Nephron (organoid): ENCODE data around the gene RGS12.

Source experiments
- H3K27ac Mint-ChIP-seq, 3 experiments: 2 replicates each; pipeline ENCODE4 v1.8.0; 2020; ENCODE audit warnings: mixed read lengths in 3 of 3, mild to moderate bottlenecking in 2 of 3, moderate library complexity in 1 of 3
- H3K27me3 Mint-ChIP-seq: 2 replicates; pipeline ENCODE4 v1.8.0; 2021; ENCODE audit warnings: low read depth, mild to moderate bottlenecking, moderate library complexity, mixed read lengths
- H3K36me3 Mint-ChIP-seq: 2 replicates; pipeline ENCODE4 v1.8.0; 2020; ENCODE audit warnings: low read depth, mixed read lengths
- H3K4me1 Mint-ChIP-seq: 2 replicates; pipeline ENCODE4 v1.8.0; 2020; ENCODE audit warnings: mixed read lengths
- H3K4me3 Mint-ChIP-seq, 3 experiments: 2 replicates each; pipeline ENCODE4 v1.8.0; 2020; ENCODE audit warnings: mild to moderate bottlenecking in 3 of 3, mixed read lengths in 3 of 3, moderate library complexity in 2 of 3
- H3K9me3 Mint-ChIP-seq: 2 replicates; pipeline ENCODE4 v1.8.0; 2020; ENCODE audit warnings: mixed read lengths
- TF ChIP-seq, protein P1 (sequence below), 3 experiments: fragments of 200-600 bp; sonication (generic); IDR thresholded peaks; one replicate each; pipeline ENCODE4 v1.5.0; 2021; ENCODE audit warnings: antibody characterized with exemption in 3 of 3; ENCODE audit not compliant: unreplicated experiment in 3 of 3

Gene RGS12

DNA sequence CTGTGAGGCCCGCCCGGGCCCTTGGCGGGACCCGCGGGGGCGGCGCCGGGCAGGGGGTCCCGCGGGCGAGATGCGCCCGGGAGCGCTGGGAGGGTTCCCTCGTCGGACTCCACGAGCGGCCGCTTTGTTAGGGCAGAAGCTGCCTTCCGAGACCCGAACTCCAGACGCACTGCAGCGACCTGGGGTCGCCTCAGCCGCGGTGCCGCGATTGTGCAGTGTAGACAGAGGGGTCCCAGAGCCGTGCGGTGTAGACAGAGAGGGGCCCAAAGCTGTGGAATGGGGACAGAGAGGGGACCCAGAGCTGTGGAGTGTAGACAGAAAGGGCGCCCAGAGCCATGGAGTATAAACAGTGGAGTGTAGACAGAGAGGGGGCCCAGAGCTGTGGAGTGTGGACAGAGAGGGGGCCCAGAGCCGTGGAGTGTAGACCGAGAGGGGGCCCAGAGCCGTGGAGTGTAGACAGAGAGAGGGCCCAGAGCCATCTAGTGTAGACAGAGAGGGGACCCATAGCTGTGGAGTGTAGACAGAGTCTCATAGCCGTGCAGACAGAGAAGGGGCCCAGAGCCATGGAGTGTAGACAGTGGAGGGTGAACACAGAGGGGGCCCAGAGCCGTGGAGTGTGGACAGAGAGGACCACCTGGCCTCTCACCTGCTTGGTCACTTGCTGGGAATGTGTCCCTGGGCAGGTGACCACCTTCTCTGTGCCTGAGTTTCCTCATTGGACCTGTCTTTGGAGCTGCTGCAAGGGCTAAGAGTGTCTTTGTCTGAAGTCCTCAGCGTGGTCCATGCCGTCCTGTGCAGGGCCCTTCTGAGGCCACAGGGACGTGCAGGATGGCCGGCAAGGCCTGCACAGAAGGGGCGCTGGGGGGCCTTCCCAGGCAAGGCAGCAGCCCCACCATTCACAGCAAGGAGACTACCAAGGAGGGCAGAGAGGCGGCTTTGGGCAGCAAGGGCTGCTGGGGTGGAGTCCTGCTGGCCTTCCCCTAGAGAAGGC is 875 bp downstream of the RGS12 start:
- TF ChIP-seq, protein P1, sequence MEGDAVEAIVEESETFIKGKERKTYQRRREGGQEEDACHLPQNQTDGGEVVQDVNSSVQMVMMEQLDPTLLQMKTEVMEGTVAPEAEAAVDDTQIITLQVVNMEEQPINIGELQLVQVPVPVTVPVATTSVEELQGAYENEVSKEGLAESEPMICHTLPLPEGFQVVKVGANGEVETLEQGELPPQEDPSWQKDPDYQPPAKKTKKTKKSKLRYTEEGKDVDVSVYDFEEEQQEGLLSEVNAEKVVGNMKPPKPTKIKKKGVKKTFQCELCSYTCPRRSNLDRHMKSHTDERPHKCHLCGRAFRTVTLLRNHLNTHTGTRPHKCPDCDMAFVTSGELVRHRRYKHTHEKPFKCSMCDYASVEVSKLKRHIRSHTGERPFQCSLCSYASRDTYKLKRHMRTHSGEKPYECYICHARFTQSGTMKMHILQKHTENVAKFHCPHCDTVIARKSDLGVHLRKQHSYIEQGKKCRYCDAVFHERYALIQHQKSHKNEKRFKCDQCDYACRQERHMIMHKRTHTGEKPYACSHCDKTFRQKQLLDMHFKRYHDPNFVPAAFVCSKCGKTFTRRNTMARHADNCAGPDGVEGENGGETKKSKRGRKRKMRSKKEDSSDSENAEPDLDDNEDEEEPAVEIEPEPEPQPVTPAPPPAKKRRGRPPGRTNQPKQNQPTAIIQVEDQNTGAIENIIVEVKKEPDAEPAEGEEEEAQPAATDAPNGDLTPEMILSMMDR (IDR thresholded peaks at IDR 0.05; ENCODE audit: unreplicated experiment in 3 of 3), result no peak
- Mint-ChIP-seq H3K4me3 (peak overlapping the region; percentile 90 to 96 (median 93)), H3K4me1 (peaks cover 22% of the 10 kb centered on the region), H3K27me3 (no peaks in the 10 kb centered on the region), H3K27ac (peak overlapping the region; percentile 25 to 90 (median 89)), H3K9me3 (peaks cover 14% of the 10 kb centered on the region), H3K36me3 (peaks cover 44% of the 10 kb centered on the region)

DNA sequence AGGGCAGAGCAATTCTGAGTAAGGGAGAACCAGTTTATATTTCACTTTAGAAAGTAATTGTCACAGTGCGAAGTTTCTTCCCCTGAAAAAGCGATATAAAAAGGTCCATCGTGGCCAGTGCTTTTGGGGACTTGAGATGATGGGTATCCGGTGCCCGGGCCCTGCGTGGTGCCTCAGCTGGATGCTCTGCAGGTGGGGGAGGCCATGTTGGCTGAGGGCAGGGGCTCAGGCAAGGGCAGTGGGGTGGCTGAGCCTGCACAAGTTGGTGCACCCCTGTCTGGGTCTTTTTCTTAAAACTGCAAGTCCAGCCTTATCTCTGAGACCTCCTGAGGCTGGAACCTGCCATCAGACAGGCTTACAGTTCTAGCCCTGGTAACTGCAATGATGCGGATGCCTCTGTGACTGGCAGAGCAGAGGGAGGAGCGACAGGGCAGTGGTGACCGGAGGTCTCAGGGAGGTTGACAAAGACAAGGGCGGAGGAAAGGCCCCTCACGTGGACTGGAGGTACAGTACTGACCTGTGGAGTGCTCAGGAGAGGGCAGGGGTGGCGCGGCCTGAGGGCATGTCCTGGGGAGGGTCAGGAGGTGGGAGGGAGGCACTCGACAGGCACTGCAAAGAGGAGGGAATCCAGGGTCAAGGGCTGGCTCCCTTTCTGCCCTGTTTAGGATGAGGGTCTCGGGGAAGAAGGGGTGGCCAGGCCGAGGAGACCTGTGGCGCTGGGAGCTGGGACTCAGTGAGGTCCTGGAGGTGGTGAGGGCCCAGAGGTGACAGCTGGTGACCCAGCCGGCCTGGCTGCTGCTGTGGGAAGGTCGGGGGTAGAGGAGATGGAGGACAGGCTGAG is 1.8 kb downstream of the RGS12 start:
- Mint-ChIP-seq H3K27ac (peak overlapping the region; percentile 25 to 90 (median 89)), H3K4me3 (peak overlapping the region; percentile 90 to 96 (median 93)), H3K4me1 (peaks cover 31% of the 10 kb centered on the region), H3K27me3 (no peaks in the 10 kb centered on the region), H3K36me3 (peaks cover 50% of the 10 kb centered on the region), H3K9me3 (peaks cover 19% of the 10 kb centered on the region)
- TF ChIP-seq, protein P1 (IDR thresholded peaks at IDR 0.05; ENCODE audit: unreplicated experiment in 3 of 3), result no peak

DNA sequence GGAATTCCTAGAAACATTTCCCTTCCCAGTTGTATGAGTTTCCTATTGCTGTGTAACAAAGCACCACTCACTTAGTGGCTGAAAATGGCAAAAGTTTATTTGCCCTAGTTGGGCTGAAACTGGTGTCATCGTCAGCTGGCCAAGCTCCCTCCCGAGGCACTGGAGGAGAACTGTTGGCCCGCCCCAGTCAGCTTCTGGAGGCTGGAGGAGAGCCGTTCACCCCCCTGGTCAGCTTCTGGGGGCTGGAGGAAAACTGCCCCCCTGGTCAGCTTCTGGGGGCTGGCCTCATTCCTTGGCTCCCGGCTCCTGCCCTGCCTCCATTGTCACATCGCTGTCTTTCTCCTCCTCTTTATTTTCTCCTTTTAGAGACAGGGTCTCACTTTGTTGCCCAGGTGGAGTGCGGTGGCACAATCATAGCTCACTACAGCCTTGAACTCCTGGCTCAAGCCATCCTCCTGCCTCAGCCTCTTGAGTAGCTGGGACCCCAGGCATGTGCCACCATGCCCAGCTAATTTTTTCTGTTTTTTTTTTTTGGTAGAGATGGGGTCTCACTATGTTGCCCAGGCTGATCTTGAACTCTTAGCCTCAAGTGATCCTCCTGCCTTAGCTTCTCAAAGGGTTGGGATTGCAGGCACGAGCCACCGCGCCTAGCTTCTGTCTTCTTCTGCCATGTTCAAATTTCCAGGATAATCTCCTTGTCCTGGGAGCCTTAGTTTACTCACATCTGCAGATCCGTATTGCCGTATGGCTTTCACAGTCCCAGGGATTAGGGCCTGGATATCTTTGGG is 3.2 kb downstream of the RGS12 start:
- peaks cover 42% of the 10 kb centered on the region for H3K4me1 Mint-ChIP-seq
- H3K9me3 Mint-ChIP-seq, result peaks cover 19% of the 10 kb centered on the region
- peak overlapping the region; percentile 61 to 72 (median 67) for H3K4me3 Mint-ChIP-seq
- H3K36me3 Mint-ChIP-seq, result peaks cover 50% of the 10 kb centered on the region
- no peaks in the 10 kb centered on the region for H3K27me3 Mint-ChIP-seq
- peak overlapping the region in 1 of 3 experiments; percentile 63 for H3K27ac Mint-ChIP-seq
- TF ChIP-seq, protein P1 (IDR thresholded peaks at IDR 0.05; ENCODE audit: unreplicated experiment in 3 of 3), result no peak

DNA sequence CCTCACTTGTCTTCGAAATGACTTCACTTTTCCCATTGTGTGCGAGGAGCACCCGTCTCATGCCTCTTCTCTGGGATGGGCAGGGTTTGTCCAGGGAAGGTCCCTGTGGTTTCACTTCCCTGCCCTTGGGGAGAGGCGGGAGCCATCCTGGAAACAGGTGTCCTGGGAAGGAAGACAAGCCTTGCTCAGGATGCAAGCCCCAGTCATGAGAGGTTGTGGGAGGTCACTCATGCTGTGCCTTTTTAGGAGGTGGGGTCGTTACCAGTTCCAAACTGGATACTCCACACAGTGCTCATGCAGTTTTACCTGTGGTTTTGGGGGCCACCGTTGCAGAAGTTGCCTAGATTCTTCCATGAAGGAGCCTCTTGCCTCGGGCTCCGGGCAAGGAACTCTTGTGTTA is 3.8 kb downstream of the RGS12 start:
- peak overlapping the region; percentile 55 to 65 (median 63) for H3K4me3 Mint-ChIP-seq
- TF ChIP-seq, protein P1 (IDR thresholded peaks at IDR 0.05; ENCODE audit: unreplicated experiment in 3 of 3), result no peak

DNA sequence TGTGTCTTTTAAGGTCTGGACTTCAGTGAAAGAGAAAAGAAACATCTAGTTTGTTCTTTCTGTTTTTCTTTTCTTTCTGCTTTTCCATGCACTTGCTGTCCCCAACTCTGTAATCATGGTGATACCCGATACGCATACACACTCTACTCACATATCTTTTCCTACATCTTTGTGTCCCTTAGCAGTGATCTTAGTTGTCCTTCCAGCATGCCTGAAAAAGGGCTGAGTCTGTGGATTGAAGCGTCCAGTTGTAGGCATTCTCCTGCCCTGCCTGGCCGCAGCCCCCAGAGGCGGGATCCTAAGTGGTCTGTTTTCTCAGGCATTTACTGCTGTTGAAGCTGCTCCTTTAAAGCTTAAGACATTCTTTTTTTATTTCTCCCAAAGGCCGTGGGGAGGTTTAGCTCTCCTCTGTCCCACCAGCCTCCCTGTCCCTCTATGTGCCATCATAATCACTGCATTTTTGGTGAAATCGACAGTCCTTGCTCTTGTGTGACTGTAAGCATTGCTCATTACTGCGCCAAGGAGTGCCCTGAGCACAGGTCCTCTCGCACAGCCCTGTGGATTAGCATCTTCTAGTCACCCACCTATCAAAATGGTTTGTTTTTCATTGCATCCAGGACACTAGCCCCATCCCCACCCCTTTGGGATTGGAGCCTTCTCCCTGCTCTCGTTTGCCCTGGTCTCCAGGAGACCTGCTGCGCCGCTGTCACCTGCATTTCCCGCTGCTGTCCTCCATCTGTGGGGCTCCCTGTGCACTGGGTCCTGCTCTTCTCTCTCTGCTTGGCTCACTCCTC is 4.4 kb downstream of the RGS12 start:
- Mint-ChIP-seq H3K27ac (peak overlapping the region; percentile 26 to 87 (median 79)), H3K4me3 (peak overlapping the region; percentile 47 to 65 (median 63))

More for the DNA sequence above, 3.8 kb downstream of the RGS12 start:
- H3K4me1 Mint-ChIP-seq, result peaks cover 45% of the 10 kb centered on the region
- peaks cover 50% of the 10 kb centered on the region for H3K36me3 Mint-ChIP-seq
- peak overlapping the region; percentile 26 to 87 (median 79) for H3K27ac Mint-ChIP-seq
- H3K9me3 Mint-ChIP-seq, result peaks cover 19% of the 10 kb centered on the region
- no peaks in the 10 kb centered on the region for H3K27me3 Mint-ChIP-seq

More for the DNA sequence above, 4.4 kb downstream of the RGS12 start:
- Mint-ChIP-seq H3K27me3 (no peaks in the 10 kb centered on the region), H3K36me3 (peaks cover 50% of the 10 kb centered on the region), H3K4me1 (peaks cover 49% of the 10 kb centered on the region), H3K9me3 (peaks cover 19% of the 10 kb centered on the region)
- TF ChIP-seq, protein P1 (IDR thresholded peaks at IDR 0.05; ENCODE audit: unreplicated experiment in 3 of 3), result no peak
